K562 treated with DMSO at 1 percent for 24 hours (cell line): Measurements from ENCODE around the gene ZSWIM5. TPM values are rescaled to one million over a fixed set of nuclear protein-coding genes. Genes with fewer than 3 reads are reported as not detected.

Source experiments
- total RNA-seq: library from RNA; unstranded; fragments of 300-600 nt; gene quantifications from 2 replicates; pipeline ENCODE4 v1.2.3, GENCODE V29; 2022; ENCODE audit warnings: low read depth; ENCODE audit not compliant: insufficient read depth

The ZSWIM5 gene
- 0.93 and 1.3 TPM in 2 replicates for total RNA-seq

DNA sequence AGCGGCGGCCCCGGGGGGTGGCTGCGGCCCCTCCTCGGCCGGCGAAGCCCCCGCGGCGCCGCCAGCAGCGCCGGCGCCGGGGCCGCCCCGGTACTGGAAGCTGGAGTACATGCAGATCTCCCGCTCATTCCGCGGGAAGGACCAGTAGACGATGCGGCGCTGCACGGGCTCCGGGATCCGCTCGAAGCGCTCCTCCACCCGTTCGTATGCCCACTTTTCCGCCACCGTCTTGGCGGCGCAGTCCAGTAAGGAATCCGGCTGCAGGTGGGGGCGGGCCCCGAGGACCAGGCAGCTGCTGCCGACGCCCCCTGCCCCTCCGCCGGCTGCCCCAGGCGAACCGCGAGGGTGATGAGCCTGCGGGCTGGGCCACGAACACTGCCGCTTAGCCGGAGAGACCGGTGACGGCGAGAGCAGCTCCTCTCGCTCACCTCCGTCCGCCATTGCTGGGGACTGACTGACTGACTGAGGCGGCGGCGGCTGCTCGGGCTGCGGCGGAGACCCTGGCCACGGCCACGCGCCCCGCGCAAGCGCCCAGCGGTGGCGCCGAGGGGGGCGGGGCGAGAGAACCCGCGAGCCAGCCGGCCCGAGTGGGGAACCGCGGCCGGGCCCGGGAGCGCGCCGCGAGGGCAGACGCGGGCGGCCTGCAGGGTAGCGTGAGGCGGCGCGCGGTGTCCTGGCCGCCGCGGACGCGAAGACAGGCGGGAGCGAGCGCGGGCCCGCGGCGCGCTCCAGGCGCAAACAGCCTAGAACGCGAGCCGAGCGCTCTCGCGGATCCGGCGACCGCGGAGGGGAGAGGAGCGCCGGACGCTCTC lies at the start of gene ZSWIM5:
Gene ZSWIM5, minus strand, starts transcription at position 696 of the 812 bp plus-strand sequence. Its CDS starts 255 bp downstream, at position 441.

DNA sequence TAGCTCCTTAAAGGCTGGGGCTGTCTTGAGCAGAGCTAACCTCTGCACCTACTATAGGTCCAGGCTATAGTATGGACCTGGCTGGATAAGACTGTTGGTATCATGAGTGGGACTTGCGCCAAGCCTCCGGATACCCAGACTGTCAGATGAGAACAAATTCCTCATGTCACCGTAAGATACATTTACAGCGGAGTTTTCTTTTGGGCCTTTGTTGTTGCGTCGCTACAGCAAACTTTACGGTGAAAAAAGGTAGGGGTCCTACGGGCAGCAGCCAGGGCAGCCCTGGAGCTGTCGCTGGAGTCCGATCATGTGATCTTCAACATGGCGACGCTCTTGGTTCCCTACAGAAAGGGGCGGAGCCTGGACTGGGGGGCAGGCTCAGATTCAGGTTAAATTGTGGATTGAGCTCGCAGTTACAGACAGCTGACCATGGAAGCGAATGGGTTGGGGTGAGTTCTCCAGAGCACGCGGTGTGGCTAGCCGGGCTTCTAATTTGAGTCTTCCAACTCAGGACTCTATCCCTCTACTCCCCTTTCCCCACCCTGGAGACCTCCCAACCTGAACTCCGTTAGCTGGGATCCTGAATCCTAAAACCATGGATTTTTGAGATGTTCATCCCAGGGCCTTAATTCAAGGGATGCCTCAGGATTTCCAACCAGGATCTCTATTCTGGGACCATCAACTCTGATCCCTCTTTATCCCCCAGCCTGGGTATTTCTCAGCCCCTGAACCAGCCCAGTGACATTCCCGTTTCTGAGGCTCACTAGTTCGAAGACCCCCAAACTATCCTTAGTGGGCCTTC lies 194.4 kb downstream of the ZSWIM5 start, which contains the start of gene UROD:
Gene UROD, plus strand, starts transcription at position 418 of the 802 bp plus-strand sequence. Its CDS starts 12 bp downstream, at position 430.

DNA sequence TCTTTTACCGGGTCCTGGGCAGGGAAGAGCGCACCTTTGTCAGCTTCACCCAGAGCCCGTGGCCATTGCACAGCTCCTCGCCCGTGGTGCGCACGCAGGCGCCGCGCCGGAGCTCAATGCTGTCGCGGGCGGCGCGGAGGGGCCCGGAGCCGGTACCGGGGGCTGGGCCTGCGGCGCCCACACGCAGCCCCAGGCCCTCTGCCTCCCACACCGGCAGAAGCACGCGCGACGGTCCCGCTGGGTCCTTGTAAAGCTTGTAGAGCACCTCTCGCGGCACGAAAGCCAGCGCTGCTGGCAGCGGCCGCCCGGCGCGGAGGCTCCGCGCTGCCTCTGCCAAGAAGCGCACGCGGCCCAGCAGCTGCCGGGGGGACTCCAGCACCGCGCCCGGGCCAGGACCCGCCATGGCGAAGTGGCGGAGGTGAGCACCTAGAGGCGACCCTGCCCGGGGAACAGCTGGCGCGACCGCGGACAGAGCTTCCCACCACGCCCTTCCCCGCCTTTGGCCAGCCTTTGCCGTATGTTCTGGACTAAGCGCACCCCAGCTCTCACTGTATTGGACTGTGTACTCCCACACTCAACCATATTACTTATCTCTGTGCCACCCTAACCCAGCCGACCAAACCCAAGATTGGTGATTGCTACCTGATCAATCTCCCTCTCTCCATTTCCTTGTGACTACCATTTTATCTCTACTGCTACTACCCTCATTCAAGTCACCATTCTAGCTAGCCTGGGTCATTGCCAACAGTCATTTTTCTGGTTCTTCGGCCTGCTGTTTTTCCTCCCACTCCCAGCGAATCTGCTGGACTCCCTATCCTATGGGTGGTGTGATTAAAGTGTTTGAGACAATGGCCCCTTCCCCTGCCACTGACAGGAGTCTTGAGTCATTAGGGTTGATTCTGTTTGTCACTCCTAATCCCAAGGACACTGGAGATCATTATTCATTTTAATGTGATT lies 195.3 kb downstream of the ZSWIM5 start, which contains the start of gene HECTD3:
Gene HECTD3, minus strand, starts transcription at position 470 of the 957 bp plus-strand sequence. Its CDS starts 67 bp downstream, at position 403.

Other genes with a start within 250 kb of the ZSWIM5 start
- 58.8 and 67.1 TPM in 2 replicates for gene EIF2B3, start 220.0 kb downstream of the ZSWIM5 start, total RNA-seq
- 75.3 and 79.8 TPM in 2 replicates for gene HECTD3, start 195.3 kb downstream of the ZSWIM5 start, total RNA-seq
- 480 and 503 TPM in 2 replicates for gene UROD, start 194.4 kb downstream of the ZSWIM5 start, total RNA-seq
- 0.69 TPM in 1 of 2 replicates, not detected in the other for gene HPDL, start 120.3 kb upstream of the ZSWIM5 start, total RNA-seq
- 17.6 and 18.3 TPM in 2 replicates for gene TOE1, start 133.6 kb upstream of the ZSWIM5 start, total RNA-seq
- 24.1 and 30.7 TPM in 2 replicates for gene MUTYH, start 133.8 kb upstream of the ZSWIM5 start, total RNA-seq